GM10248 (cell line): ENCODE results near the gene HACL1.

ENCODE experiments used
- CTCF ChIA-PET: fragments of 300-600 bp; sonication (Branson Sonifier 250); formaldehyde crosslinking; extraction: SDS; loops from one replicate; lab custom pipeline; 2021; ENCODE audit warnings: antibody characterized with exemption; lab: Yijun Ruan, JAX
- POLR2A ChIA-PET: fragments of 350-650 bp; sonication (Branson Sonifier 250); formaldehyde crosslinking; extraction: SDS; loops from one replicate; lab custom pipeline; 2020; ENCODE audit warnings: antibody characterized with exemption; lab: Yijun Ruan, JAX
- DNase-seq: peaks from one replicate; pipeline ENCODE4 v3.0.0; 2012; ENCODE audit errors: extremely low spot score
- CTCF ChIP-seq: IDR thresholded peaks from 2 replicates; pipeline ENCODE4 v1.5.1; 2012; ENCODE audit warnings: mild to moderate bottlenecking, low read depth; ENCODE audit errors: extremely low read depth, missing control alignments, control extremely low read depth

The HACL1 gene

GRCh38 chr3:15636028-15636709, 34.8 kb upstream of the HACL1 start:
- ChIA-PET POLR2A (no interaction called here), CTCF (interaction anchor here (1.1 to 3.2 kb wide), 6 partner anchors 9 to 433 kb away, joined by 3 to 14 read pairs (median 4); no protein-coding TSS in a partner anchor)
- TF ChIP-seq CTCF, result no peak
- DNase-seq, result peak; percentile 50

GRCh38 chr3:15635121-15635661, 33.8 kb upstream of the HACL1 start:
- DNase-seq, result no peak
- CTCF ChIA-PET, result interaction anchor here (1.1 to 3.2 kb wide), 8 partner anchors 8 to 432 kb away, joined by 3 to 14 read pairs (median 4); no protein-coding TSS in a partner anchor
- POLR2A ChIA-PET, result no interaction called here
- TF ChIP-seq CTCF, result no peak

DNA sequence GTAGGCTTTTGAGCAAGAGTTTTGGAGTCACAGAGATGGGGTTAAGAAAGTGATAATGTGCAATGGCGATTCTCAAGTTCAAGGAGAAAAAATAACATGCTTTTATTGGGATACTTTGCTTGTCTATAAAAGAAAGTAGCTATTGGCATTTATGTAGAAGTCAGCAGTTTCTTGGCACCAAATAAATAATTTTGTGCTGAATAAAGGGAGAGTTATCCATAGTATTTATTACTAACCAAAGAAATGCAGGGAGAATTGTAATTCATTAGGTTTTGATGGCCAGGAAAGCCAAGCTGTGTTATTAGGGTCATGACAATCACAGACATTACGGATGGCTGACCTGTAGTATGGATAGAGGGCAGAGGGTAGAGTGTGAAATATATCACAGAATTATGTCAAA, 33.3 kb upstream of the HACL1 start:
- CTCF ChIA-PET, result interaction anchor here (0.8 to 3.2 kb wide), 9 partner anchors 7 to 432 kb away, joined by 3 to 14 read pairs (median 3); no protein-coding TSS in a partner anchor
- POLR2A ChIA-PET, result no interaction called here
- no peak for TF ChIP-seq CTCF
- DNase-seq, result no peak

DNA sequence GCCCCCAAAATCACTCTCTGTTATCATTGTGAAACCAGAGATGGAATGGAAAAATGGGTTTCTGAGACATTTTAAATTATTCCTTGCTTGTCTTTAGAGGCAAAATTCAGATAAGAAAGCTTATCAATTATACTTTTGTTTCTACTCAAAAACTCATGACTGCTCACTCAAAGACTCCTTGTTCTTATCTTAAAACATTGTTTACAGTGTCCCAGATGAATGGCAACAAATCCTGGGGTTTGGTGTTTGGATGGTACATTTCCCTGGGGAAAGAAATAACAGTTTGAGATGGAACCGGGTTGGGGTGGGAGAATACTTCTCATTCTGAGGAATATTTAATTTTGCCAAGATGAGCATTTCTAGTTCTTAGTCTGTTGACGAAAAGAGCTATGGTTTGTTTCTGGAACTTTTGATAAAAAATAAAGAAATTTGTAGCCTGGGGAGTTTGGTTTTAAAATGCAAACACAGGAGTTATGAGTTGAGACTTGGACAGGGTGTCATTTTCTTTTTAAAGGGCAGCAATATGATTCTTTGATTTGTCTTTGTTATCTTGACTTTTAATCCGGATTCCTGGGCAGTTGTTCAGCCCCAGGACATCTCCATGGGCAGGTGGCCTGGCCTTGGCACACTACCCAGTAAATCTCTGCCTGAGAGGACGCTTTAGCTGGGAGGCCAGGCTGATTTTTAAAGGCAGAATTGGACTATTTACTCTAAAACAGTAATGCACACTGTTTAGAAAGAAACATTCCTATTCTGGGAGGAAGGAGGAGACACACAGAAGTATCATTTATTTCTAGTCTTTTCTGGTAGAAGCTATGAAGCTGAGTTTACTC, 32.6 kb upstream of the HACL1 start:
- DNase-seq, result no peak
- POLR2A ChIA-PET, result no interaction called here

GRCh38 chr3:15633159-15633558, 31.8 kb upstream of the HACL1 start:
- POLR2A ChIA-PET, result no interaction called here
- TF ChIP-seq CTCF, result no peak
- DNase-seq, result no peak
- CTCF ChIA-PET, result interaction anchor here (1.6 kb wide), 1 partner anchor 16 kb away, joined by 3 read pairs; no protein-coding TSS in a partner anchor

More for the DNA sequence above, 32.6 kb upstream of the HACL1 start:
- no peak for TF ChIP-seq CTCF
- CTCF ChIA-PET, result interaction anchor here (0.8 to 1.5 kb wide), 6 partner anchors 12 to 175 kb away, joined by 3 to 5 read pairs (median 3); no protein-coding TSS in a partner anchor

DNA sequence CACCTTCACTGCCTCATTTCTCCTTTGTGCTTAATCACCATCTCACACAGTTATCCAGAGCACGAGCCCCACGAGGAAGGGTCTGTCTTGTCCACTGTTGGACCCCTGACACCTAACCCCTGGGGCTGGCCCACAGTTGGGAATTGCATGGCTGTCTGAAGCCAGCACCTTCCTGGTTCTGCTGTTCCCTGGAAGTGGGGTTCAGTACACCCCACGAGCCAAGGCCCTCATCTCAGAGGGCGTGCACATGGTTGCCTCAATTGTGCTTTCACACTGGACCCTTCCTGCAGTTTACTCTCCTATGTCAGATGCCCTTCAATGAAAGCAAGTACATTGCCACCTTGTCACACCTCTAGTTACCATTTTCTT, 30.8 kb upstream of the HACL1 start:
- no peak for TF ChIP-seq CTCF
- DNase-seq, result no peak
- CTCF ChIA-PET, result interaction anchor here (1.6 to 1.9 kb wide), 2 partner anchors 15 to 17 kb away, joined by 3 to 6 read pairs; no protein-coding TSS in a partner anchor
- POLR2A ChIA-PET, result no interaction called here
